Lower leg skin (tissue), 3 donors: ENCODE measurements around the gene FER1L5.

Source experiments
- POLR2A ChIP-seq, 2 donors: fragments of 450-650 bp; IDR thresholded peaks; one replicate each; pipeline ENCODE4 v1.6.1; 2016 to 2017; ENCODE audit warnings: antibody characterized with exemption in 2 of 2, mild to moderate bottlenecking in 1 of 2, moderate library complexity in 1 of 2
- TF ChIP-seq, protein P1 (sequence below), 3 donors: fragments of 450-650 bp; IDR thresholded peaks; one replicate each; pipeline ENCODE4 v1.5.1; 2016; ENCODE audit warnings: antibody characterized with exemption in 3 of 3, mild to moderate bottlenecking in 3 of 3, moderate library complexity in 2 of 3

- TF ChIP-seq, protein P1, sequence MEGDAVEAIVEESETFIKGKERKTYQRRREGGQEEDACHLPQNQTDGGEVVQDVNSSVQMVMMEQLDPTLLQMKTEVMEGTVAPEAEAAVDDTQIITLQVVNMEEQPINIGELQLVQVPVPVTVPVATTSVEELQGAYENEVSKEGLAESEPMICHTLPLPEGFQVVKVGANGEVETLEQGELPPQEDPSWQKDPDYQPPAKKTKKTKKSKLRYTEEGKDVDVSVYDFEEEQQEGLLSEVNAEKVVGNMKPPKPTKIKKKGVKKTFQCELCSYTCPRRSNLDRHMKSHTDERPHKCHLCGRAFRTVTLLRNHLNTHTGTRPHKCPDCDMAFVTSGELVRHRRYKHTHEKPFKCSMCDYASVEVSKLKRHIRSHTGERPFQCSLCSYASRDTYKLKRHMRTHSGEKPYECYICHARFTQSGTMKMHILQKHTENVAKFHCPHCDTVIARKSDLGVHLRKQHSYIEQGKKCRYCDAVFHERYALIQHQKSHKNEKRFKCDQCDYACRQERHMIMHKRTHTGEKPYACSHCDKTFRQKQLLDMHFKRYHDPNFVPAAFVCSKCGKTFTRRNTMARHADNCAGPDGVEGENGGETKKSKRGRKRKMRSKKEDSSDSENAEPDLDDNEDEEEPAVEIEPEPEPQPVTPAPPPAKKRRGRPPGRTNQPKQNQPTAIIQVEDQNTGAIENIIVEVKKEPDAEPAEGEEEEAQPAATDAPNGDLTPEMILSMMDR (IDR thresholded peaks at IDR 0.05): no peak
- no peak for TF ChIP-seq POLR2A (IDR thresholded peaks at IDR 0.05)
Observed at GRCh38 chr2:96616128-96616527, 26.4 kb upstream of the FER1L5 start.
